ENCODE results near the gene ADAMTSL1.

GRCh38 chr9:18666348-18666747 is 192.4 kb downstream of the ADAMTSL1 start:
- no peak for TF ChIP-seq CTCF (IDR thresholded peaks at IDR 0.05 in 2 of 3, conservative IDR thresholded peaks at IDR 0.05 in 1 of 3; ENCODE audit: borderline replicate concordance in 1 of 3, insufficient read depth in 1 of 3, low read depth in 2 of 3, low read length in 2 of 3)
- TF ChIP-seq POLR2A (IDR thresholded peaks at IDR 0.05; ENCODE audit: borderline replicate concordance, extremely low read depth, insufficient read depth, insufficient read length): no peak
- TF ChIP-seq EZH2 (IDR thresholded peaks at IDR 0.05): no peak
- TF ChIP-seq EZH2phosphoT487 (IDR thresholded peaks at IDR 0.05; ENCODE audit: borderline replicate concordance): no peak
- TF ChIP-seq YY1 (IDR thresholded peaks at IDR 0.05; ENCODE audit: extremely low read depth, insufficient replicate concordance, low read depth, low read length): no peak
- TF ChIP-seq REST (IDR thresholded peaks at IDR 0.05; ENCODE audit: low read depth): no peak
- TF ChIP-seq RAD21 (IDR thresholded peaks at IDR 0.05; ENCODE audit: low read depth): no peak
- TF ChIP-seq, protein P1, sequence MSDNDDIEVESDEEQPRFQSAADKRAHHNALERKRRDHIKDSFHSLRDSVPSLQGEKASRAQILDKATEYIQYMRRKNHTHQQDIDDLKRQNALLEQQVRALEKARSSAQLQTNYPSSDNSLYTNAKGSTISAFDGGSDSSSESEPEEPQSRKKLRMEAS (IDR thresholded peaks at IDR 0.05): no peak
- no peak for TF ChIP-seq POLR2AphosphoS5 (IDR thresholded peaks at IDR 0.05; ENCODE audit: low read depth, low read length)
- TF ChIP-seq FOSL1 (IDR thresholded peaks at IDR 0.05; ENCODE audit: low read depth): no peak
- TF ChIP-seq ELF1 (IDR thresholded peaks at IDR 0.05; ENCODE audit: borderline replicate concordance, low read depth): no peak
